ENCODE measurements around the gene PTPN20.

DNA sequence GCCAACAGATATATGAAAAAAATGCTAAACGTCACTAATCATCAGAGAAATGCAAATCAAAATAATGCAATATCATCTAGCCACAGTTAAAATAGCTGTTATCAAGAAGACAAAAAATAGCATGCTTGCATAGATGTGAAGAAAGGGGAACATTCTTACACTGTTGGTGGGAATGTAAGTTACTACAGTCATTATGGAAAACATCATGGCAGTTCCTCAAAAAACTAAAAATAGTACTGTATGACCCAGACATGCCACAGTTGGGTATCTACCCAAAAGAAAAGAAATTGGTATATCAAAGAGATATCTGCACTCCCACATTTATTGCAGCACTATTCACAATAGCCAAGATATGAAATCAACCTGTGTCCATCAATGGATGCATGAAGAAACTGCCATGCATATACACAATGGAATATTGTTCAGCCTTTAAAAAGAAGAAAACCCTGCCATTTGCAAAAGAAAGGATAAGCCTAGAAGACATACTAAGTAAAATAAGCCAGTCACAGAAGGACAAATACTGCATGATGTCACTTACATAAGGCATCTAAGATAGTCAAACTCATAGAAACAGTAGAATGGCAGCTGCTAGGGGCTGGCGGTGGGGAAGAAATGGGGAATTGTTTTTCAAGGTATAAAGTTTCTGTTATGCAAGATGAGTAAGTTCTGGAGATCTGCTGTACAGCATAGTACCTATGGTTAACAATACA is 107.0 kb downstream of the PTPN20 start:
- TF ChIP-seq, protein P1, sequence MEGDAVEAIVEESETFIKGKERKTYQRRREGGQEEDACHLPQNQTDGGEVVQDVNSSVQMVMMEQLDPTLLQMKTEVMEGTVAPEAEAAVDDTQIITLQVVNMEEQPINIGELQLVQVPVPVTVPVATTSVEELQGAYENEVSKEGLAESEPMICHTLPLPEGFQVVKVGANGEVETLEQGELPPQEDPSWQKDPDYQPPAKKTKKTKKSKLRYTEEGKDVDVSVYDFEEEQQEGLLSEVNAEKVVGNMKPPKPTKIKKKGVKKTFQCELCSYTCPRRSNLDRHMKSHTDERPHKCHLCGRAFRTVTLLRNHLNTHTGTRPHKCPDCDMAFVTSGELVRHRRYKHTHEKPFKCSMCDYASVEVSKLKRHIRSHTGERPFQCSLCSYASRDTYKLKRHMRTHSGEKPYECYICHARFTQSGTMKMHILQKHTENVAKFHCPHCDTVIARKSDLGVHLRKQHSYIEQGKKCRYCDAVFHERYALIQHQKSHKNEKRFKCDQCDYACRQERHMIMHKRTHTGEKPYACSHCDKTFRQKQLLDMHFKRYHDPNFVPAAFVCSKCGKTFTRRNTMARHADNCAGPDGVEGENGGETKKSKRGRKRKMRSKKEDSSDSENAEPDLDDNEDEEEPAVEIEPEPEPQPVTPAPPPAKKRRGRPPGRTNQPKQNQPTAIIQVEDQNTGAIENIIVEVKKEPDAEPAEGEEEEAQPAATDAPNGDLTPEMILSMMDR (IDR thresholded peaks at IDR 0.05), result no peak
- no peak for TF ChIP-seq POLR2A (IDR thresholded peaks at IDR 0.05)
- TF ChIP-seq EP300 (IDR thresholded peaks at IDR 0.05), result no peak
- TF ChIP-seq POLR2AphosphoS5 (IDR thresholded peaks at IDR 0.05), result no peak
